Mesendoderm (in vitro differentiated cells): Measurements from ENCODE around the gene NSD2.

Source experiments
- DNase-seq: peaks from one replicate; pipeline ENCODE4 v3.0.0; 2013
- H2AK5ac ChIP-seq: 2 replicates; pipeline ENCODE4 v1.6.1; 2013; ENCODE audit warnings: low read length, inconsistent platforms
- H2BK120ac ChIP-seq: 2 replicates; pipeline ENCODE4 v1.6.1; 2013; ENCODE audit warnings: low read depth, mild to moderate bottlenecking, low read length, moderate library complexity, mixed read lengths
- H2BK15ac ChIP-seq: replicated peaks from 2 replicates; pipeline ENCODE4 v1.6.1; 2013; ENCODE audit warnings: low read depth, mild to moderate bottlenecking, moderate library complexity
- H2BK5ac ChIP-seq: 2 replicates; pipeline ENCODE4 v1.6.1; 2013; ENCODE audit warnings: low read length, inconsistent platforms
- H3K18ac ChIP-seq: 2 replicates; pipeline ENCODE4 v1.6.1; 2013; ENCODE audit warnings: mild to moderate bottlenecking, low read length, mixed read lengths
- H3K23ac ChIP-seq: one replicate; pipeline ENCODE4 v1.6.1; 2013; ENCODE audit warnings: low read length
- H3K27ac ChIP-seq: 2 replicates; pipeline ENCODE4 v1.5.1; 2013; ENCODE audit warnings: low read depth, mild to moderate bottlenecking, inconsistent platforms, low read length, moderate library complexity
- H3K27me3 ChIP-seq: 2 replicates; pipeline ENCODE4 v1.6.1; 2013; ENCODE audit warnings: low read length, control low read depth, mild to moderate bottlenecking, inconsistent platforms; ENCODE audit not compliant: insufficient read depth, poor library complexity
- H3K36me3 ChIP-seq: 2 replicates; pipeline ENCODE4 v1.6.1; 2013; ENCODE audit warnings: low read length, inconsistent platforms; ENCODE audit not compliant: control insufficient read depth, insufficient read depth
- H3K4ac ChIP-seq: one replicate; pipeline ENCODE4 v1.6.1; 2013; ENCODE audit warnings: low read depth, mild to moderate bottlenecking, low read length, moderate library complexity
- H3K4me1 ChIP-seq: 2 replicates; pipeline ENCODE4 v1.6.1; 2013; ENCODE audit warnings: low read depth, low read length, inconsistent platforms; ENCODE audit not compliant: control insufficient read depth
- H3K4me2 ChIP-seq: 2 replicates; pipeline ENCODE4 v1.6.1; 2013; ENCODE audit warnings: low read length
- H3K4me3 ChIP-seq: 2 replicates; pipeline ENCODE4 v1.5.1; 2013; ENCODE audit warnings: mild to moderate bottlenecking, low read length
- H3K56ac ChIP-seq: one replicate; pipeline ENCODE4 v1.6.1; 2013; ENCODE audit warnings: low read length
- H3K79me1 ChIP-seq: 2 replicates; pipeline ENCODE4 v1.6.1; 2013; ENCODE audit warnings: low read length, inconsistent platforms
- H3K79me2 ChIP-seq: 2 replicates; pipeline ENCODE4 v1.6.1; 2013; ENCODE audit warnings: mild to moderate bottlenecking, low read length; ENCODE audit not compliant: control insufficient read depth, insufficient read depth
- H3K9ac ChIP-seq: 2 replicates; pipeline ENCODE4 v1.6.1; 2013; ENCODE audit warnings: low read length, inconsistent platforms
- H4K5ac ChIP-seq: one replicate; pipeline ENCODE4 v1.6.1; 2013; ENCODE audit warnings: low read length
- H4K8ac ChIP-seq: one replicate; pipeline ENCODE4 v1.6.1; 2013; ENCODE audit warnings: low read depth, mild to moderate bottlenecking, control low read depth, low read length, moderate library complexity
- WGBS: extraction: QIAGEN DNeasy Blood & Tissue Kit; methylation state at CpG from one replicate; pipeline ENCODE4 v1.1.7; 2013; ENCODE audit warnings: low lambda C conversion rate, missing lambda C conversion rate; ENCODE audit not compliant: insufficient coverage; ENCODE audit errors: extremely low coverage; 5-methylcytosine and 5-hydroxymethylcytosine counted together

Gene NSD2

GRCh38 chr4:1837069-1837468, 34.1 kb upstream of the NSD2 start:
- H3K56ac ChIP-seq = no peak overlapping the region
- no peak overlapping the region for H2BK15ac ChIP-seq
- peaks cover 2% of the 10 kb centered on the region for H3K36me3 ChIP-seq
- H3K79me2 ChIP-seq = no peaks in the 10 kb centered on the region
- H3K4me1 ChIP-seq = no peaks in the 10 kb centered on the region
- H2BK120ac ChIP-seq = no peak overlapping the region
- H2AK5ac ChIP-seq = no peak overlapping the region
- DNase-seq = no peak
- no peak overlapping the region for H2BK5ac ChIP-seq
- H3K79me1 ChIP-seq = peaks cover 1% of the 10 kb centered on the region
- H3K4me3 ChIP-seq = no peak overlapping the region
- no peak overlapping the region for H3K4me2 ChIP-seq
- H4K8ac ChIP-seq = no peak overlapping the region
- no peak overlapping the region for H3K23ac ChIP-seq
- WGBS = no CpG with 5 or more reads among the region's 10 CpGs
- H4K5ac ChIP-seq = no peak overlapping the region
- H3K27ac ChIP-seq = no peak overlapping the region
- H3K18ac ChIP-seq = no peak overlapping the region
- no peak overlapping the region for H3K9ac ChIP-seq
- H3K27me3 ChIP-seq = no peaks in the 10 kb centered on the region
- no peak overlapping the region for H3K4ac ChIP-seq

- H3K27me3 ChIP-seq = no peaks in the 10 kb centered on the region
- no peaks in the 10 kb centered on the region for H3K4me1 ChIP-seq
- no peak overlapping the region for H3K9ac ChIP-seq
- H3K23ac ChIP-seq = no peak overlapping the region
- H2AK5ac ChIP-seq = no peak overlapping the region
- no peak overlapping the region for H3K4me2 ChIP-seq
- H3K4ac ChIP-seq = no peak overlapping the region
- H3K56ac ChIP-seq = no peak overlapping the region
- peaks cover 7% of the 10 kb centered on the region for H3K79me1 ChIP-seq
- no peak overlapping the region for H2BK5ac ChIP-seq
- DNase-seq = no peak
- no peak overlapping the region for H3K4me3 ChIP-seq
- no peak overlapping the region for H2BK15ac ChIP-seq
- H4K8ac ChIP-seq = no peak overlapping the region
- no peak overlapping the region for H2BK120ac ChIP-seq
- no peak overlapping the region for H3K27ac ChIP-seq
- WGBS = no CpG with 5 or more reads among the region's 7 CpGs
- no peak overlapping the region for H3K18ac ChIP-seq
- no peak overlapping the region for H4K5ac ChIP-seq
- H3K36me3 ChIP-seq = peaks cover 2% of the 10 kb centered on the region
- peaks cover 2% of the 10 kb centered on the region for H3K79me2 ChIP-seq
These were observed 31.9 kb upstream of the NSD2 start for GRCh38 chr4:1839282-1839681.

- Histone ChIP-seq H3K56ac (no peak overlapping the region), H4K5ac (no peak overlapping the region), H2BK15ac (no peak overlapping the region), H2BK120ac (no peak overlapping the region), H3K4me3 (no peak overlapping the region), H2AK5ac (no peak overlapping the region), H3K27ac (no peak overlapping the region), H3K23ac (no peak overlapping the region), H3K79me1 (peaks cover 7% of the 10 kb centered on the region), H2BK5ac (no peak overlapping the region), H3K9ac (no peak overlapping the region), H3K4ac (no peak overlapping the region), H3K27me3 (no peaks in the 10 kb centered on the region), H3K4me2 (no peak overlapping the region), H3K79me2 (peaks cover 2% of the 10 kb centered on the region), H3K36me3 (peaks cover 2% of the 10 kb centered on the region), H4K8ac (no peak overlapping the region), H3K4me1 (no peaks in the 10 kb centered on the region), H3K18ac (no peak overlapping the region)
- DNase-seq = no peak
- WGBS = no CpG with 5 or more reads among the region's 31 CpGs
These were observed 29.8 kb upstream of the NSD2 start for GRCh38 chr4:1841201-1841886.

DNA sequence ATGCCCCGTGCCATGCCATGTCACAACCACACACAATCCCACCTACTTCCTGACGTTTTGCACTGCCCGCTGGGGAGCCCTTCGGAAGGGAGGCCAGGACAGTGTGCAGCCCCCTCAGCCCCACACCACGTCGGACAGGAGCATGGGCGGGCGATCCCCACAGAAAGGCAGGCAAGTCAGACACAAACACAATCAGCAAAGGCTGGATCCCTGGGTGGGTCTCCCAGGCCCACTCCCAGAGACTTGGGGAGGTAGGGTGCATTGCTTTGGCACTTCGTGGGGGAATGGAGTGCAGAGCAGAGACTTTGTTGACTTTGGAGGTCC, 29.3 kb upstream of the NSD2 start:
- H3K4me1 ChIP-seq = no peaks in the 10 kb centered on the region
- no peak overlapping the region for H3K56ac ChIP-seq
- no peak overlapping the region for H3K4ac ChIP-seq
- no peak for DNase-seq
- H3K23ac ChIP-seq = no peak overlapping the region
- no peak overlapping the region for H2BK120ac ChIP-seq
- H3K18ac ChIP-seq = no peak overlapping the region
- H2BK5ac ChIP-seq = no peak overlapping the region
- no peak overlapping the region for H4K8ac ChIP-seq
- H3K27me3 ChIP-seq = no peaks in the 10 kb centered on the region
- H4K5ac ChIP-seq = no peak overlapping the region
- peaks cover 2% of the 10 kb centered on the region for H3K36me3 ChIP-seq
- H2AK5ac ChIP-seq = no peak overlapping the region
- H3K79me1 ChIP-seq = peaks cover 7% of the 10 kb centered on the region
- WGBS = no CpG with 5 or more reads among the region's 9 CpGs
- no peak overlapping the region for H3K27ac ChIP-seq
- H3K79me2 ChIP-seq = peaks cover 2% of the 10 kb centered on the region
- H3K9ac ChIP-seq = no peak overlapping the region
- no peak overlapping the region for H2BK15ac ChIP-seq
- no peak overlapping the region for H3K4me3 ChIP-seq
- H3K4me2 ChIP-seq = no peak overlapping the region

GRCh38 chr4:1842339-1842895, 28.8 kb upstream of the NSD2 start:
- WGBS = no CpG with 5 or more reads among the region's 13 CpGs
- no peak overlapping the region for H3K27ac ChIP-seq
- H3K23ac ChIP-seq = no peak overlapping the region
- H3K18ac ChIP-seq = no peak overlapping the region
- peaks cover 7% of the 10 kb centered on the region for H3K79me1 ChIP-seq
- no peak overlapping the region for H4K8ac ChIP-seq
- no peak overlapping the region for H2BK15ac ChIP-seq
- H2AK5ac ChIP-seq = no peak overlapping the region
- H3K27me3 ChIP-seq = no peaks in the 10 kb centered on the region
- H3K79me2 ChIP-seq = peaks cover 2% of the 10 kb centered on the region
- H2BK120ac ChIP-seq = no peak overlapping the region
- no peak overlapping the region for H3K9ac ChIP-seq
- H3K4me3 ChIP-seq = no peak overlapping the region
- no peak overlapping the region for H3K4me2 ChIP-seq
- H3K4ac ChIP-seq = no peak overlapping the region
- H4K5ac ChIP-seq = no peak overlapping the region
- H2BK5ac ChIP-seq = no peak overlapping the region
- no peaks in the 10 kb centered on the region for H3K4me1 ChIP-seq
- H3K56ac ChIP-seq = no peak overlapping the region
- H3K36me3 ChIP-seq = peaks cover 2% of the 10 kb centered on the region
- no peak for DNase-seq

DNA sequence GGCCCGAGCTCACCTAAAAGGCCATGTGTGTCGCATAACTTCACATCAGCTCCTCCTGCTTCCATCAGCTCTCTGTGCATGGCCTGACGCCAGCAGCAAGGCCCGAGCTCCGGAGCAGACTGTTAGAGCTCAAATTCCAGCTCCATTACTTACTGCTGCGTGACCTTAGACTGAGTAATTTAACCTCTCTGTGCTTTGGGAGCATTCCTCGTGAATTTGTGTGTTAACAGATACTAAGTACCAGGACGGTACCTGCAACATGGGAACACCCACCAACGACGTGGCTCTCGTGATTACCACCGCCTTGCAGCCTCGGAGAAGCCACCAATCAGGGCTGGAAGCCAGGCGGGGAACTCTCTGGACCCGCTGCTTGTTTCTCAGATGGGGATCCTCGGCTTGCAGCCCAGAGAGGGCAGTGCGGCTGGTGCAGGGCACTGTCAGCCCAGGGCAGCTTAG, 28.2 kb upstream of the NSD2 start:
- Histone ChIP-seq H2BK120ac (no peak overlapping the region), H4K5ac (no peak overlapping the region), H3K27me3 (no peaks in the 10 kb centered on the region), H3K18ac (no peak overlapping the region), H3K27ac (no peak overlapping the region), H3K79me1 (peaks cover 7% of the 10 kb centered on the region), H3K79me2 (peaks cover 2% of the 10 kb centered on the region), H3K56ac (no peak overlapping the region), H3K4me3 (no peak overlapping the region), H2AK5ac (no peak overlapping the region), H3K4ac (no peak overlapping the region), H3K36me3 (peaks cover 2% of the 10 kb centered on the region), H3K4me2 (no peak overlapping the region), H2BK15ac (no peak overlapping the region), H4K8ac (no peak overlapping the region), H2BK5ac (no peak overlapping the region), H3K4me1 (no peaks in the 10 kb centered on the region), H3K23ac (no peak overlapping the region), H3K9ac (no peak overlapping the region)
- no CpG with 5 or more reads among the region's 17 CpGs for WGBS
- DNase-seq = no peak
